Tibial nerve (tissue), 4 donors: ENCODE data around the gene RPN1. TPM values are rescaled to one million over a fixed set of nuclear protein-coding genes. Genes with fewer than 3 reads are reported as not detected.
"Not testable (repeated sequence)": the region's sequence is repeated elsewhere in the genome, so short reads cannot be mapped to it uniquely, and the experiment has no call there.

Experiments
- DNase-seq, 2 donors: peaks; one replicate each; pipeline ENCODE4 v3.0.0-alpha.2; 2019; ENCODE audit warnings: low spot score in 2 of 2
- H3K27ac ChIP-seq, 4 donors: fragments of 200-600 bp; sonication (generic) in 3 of 4; one replicate each; pipeline ENCODE4 v1.5.1; 2017 to 2019; ENCODE audit warnings: mild to moderate bottlenecking in 1 of 4
- H3K27me3 ChIP-seq, 2 donors: fragments of 200-600 bp; sonication (generic) in 1 of 2; one replicate each; pipeline versions ENCODE4 v1.5.1 to v1.6.0; 2017 to 2019
- H3K36me3 ChIP-seq, 3 donors: fragments of 200-600 bp; sonication (generic); one replicate each; pipeline ENCODE4 v1.5.1; 2018 to 2019
- H3K4me1 ChIP-seq, 4 donors: fragments of 200-600 bp; sonication (generic) in 3 of 4; one replicate each; pipeline ENCODE4 v1.5.1; 2017 to 2019
- H3K4me3 ChIP-seq, 4 donors: fragments of 200-600 bp; sonication (generic) in 3 of 4; one replicate each; pipeline ENCODE4 v1.5.1; 2017 to 2019; ENCODE audit warnings: mild to moderate bottlenecking in 1 of 4, moderate library complexity in 1 of 4
- H3K9me3 ChIP-seq, 4 donors: fragments of 200-600 bp; sonication (generic) in 3 of 4; one replicate each; pipeline ENCODE4 v1.5.1; 2017 to 2019
- CTCF ChIP-seq, 5 experiments: fragments of 200-600 bp in 3 of 5; fragments of 450-650 bp in 2 of 5; sonication (generic) in 3 of 5; IDR thresholded peaks; one replicate each; pipeline ENCODE4 v1.5.1; 2016 to 2019; ENCODE audit warnings: antibody characterized with exemption in 5 of 5, mild to moderate bottlenecking in 3 of 5, moderate library complexity in 2 of 5
- EP300 ChIP-seq, 2 donors: sonication (generic); formaldehyde crosslinking; IDR thresholded peaks; one replicate each; pipeline ENCODE4 v1.6.1; 2017; ENCODE audit warnings: antibody characterized with exemption in 2 of 2, mild to moderate bottlenecking in 1 of 2
- POLR2A ChIP-seq, 2 donors: fragments of 450-650 bp; IDR thresholded peaks; one replicate each; pipeline ENCODE4 v1.6.1; 2017; ENCODE audit warnings: antibody characterized with exemption in 2 of 2, mild to moderate bottlenecking in 2 of 2, moderate library complexity in 2 of 2
- WGBS, 2 donors: methylation state at CpG; one replicate each; pipeline ENCODE4 v1.1.5; 2018; 5-methylcytosine and 5-hydroxymethylcytosine counted together
- total RNA-seq, 4 donors: library from RNA; depleted of rRNA; stranded (reverse); fragments of >200 nt; gene quantifications; one replicate each; pipeline ENCODE4 v1.1.0, GENCODE V29; 2016

The RPN1 gene
- total RNA-seq, 4 donors from 2014 or later, result 173 to 255 (median 204) TPM

DNA sequence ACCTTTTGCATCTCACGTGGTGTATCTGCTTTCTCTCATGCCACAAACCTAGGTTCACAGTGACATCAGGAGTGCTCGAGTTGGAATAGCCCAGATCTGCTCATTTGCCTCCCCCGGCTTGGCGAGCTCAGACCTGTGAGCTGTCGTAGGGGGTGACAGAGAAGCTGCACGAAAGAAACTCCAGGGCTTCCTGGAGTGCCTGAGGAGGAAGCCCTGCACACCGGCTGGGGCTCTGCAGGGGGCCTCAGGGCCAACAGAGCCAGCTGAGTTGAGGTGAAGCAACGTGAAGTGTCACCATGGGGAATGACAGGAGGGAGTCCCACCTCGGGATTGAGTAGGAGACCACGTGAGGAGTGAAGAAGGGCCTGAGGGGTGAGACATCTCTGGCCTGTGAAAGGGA lies 62.5 kb downstream of the RPN1 start:
- TF ChIP-seq EP300 (IDR thresholded peaks at IDR 0.05) (no peak), POLR2A (IDR thresholded peaks at IDR 0.05) (no peak), CTCF (IDR thresholded peaks at IDR 0.05) (no peak)
- WGBS, 2 donors, result 74 to 75% methylated on average over 10 of the region's 10 CpGs

GRCh38 chr3:128587391-128587790 lies 63.2 kb downstream of the RPN1 start:
- peaks cover 0 to 11% (median 0%) of the 10 kb centered on the region in 4 donors for H3K9me3 ChIP-seq
- TF ChIP-seq EP300 (IDR thresholded peaks at IDR 0.05), result no peak
- TF ChIP-seq CTCF (IDR thresholded peaks at IDR 0.05), result no peak
- no peak for TF ChIP-seq POLR2A (IDR thresholded peaks at IDR 0.05)
- 84 to 86% methylated on average over 3 of the region's 3 CpGs for WGBS, 2 donors
- no peak overlapping the region for H3K4me3 ChIP-seq
- no peak for DNase-seq
- no peaks in the 10 kb centered on the region for H3K36me3 ChIP-seq
- H3K27me3 ChIP-seq, result no peaks in the 10 kb centered on the region
- H3K27ac ChIP-seq, result no peak overlapping the region
- H3K4me1 ChIP-seq, result peaks cover 0 to 8% (median 0%) of the 10 kb centered on the region in 4 donors

More for the DNA sequence above, 62.5 kb downstream of the RPN1 start:
- no peak for DNase-seq
- no peaks in the 10 kb centered on the region for H3K36me3 ChIP-seq
- H3K9me3 ChIP-seq, result peaks cover 0 to 11% (median 0%) of the 10 kb centered on the region in 4 donors
- H3K4me1 ChIP-seq, result peaks cover 0 to 8% (median 0%) of the 10 kb centered on the region in 4 donors
- H3K4me3 ChIP-seq, result no peak overlapping the region
- H3K27ac ChIP-seq, result no peak overlapping the region
- H3K27me3 ChIP-seq, result no peaks in the 10 kb centered on the region

DNA sequence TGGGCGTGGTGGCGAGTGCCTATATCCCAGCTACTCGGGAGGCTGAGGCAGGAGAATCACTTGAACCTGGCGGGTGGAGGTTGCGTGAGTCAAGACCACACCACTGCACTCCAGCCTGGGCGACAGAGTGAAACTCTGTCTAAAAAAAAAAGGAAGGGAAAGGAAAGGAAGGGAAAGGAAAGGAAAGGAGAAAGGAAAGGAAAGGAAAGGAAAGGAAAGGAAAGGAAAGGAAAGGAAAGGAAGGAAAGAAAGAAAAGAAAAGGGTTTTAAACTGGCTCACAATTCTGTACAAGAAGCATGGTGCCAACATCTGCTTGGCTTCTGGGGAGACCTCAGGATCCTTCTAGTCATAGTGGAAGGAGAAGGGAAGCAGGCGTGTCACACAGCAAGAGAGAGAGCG lies 63.7 kb downstream of the RPN1 start:
- 90 to 94% methylated on average over 8 of the region's 8 CpGs for WGBS, 2 donors
- DNase-seq, H3K4me3 ChIP-seq, H3K27ac ChIP-seq, H3K36me3 ChIP-seq, H3K4me1 ChIP-seq, H3K27me3 ChIP-seq: not testable (repeated sequence)
- H3K9me3 ChIP-seq, result peaks cover 0 to 11% (median 0%) of the 10 kb centered on the region in 4 donors

DNA sequence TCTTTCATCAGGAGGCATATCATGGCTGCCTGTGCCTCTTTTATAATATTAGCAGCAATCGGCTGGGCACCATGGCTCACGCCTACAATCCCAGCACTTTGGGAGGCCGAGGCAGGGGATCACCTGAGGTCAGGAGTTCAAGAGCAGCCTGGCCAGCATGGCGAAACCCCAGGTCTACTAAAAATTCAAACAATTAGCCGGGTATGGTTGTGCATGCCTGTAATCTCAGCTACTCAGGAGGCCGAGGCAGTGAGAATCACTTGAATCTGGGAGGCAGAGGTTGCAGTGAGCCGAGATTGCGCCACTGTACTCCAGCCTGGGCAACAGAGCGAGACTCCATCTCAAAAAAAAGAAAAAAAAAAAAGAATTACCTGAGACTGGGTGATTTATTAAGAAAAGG lies 64.2 kb downstream of the RPN1 start:
- peaks cover 0 to 11% (median 0%) of the 10 kb centered on the region in 4 donors for H3K9me3 ChIP-seq
- H3K27me3 ChIP-seq, H3K4me1 ChIP-seq, H3K36me3 ChIP-seq, H3K4me3 ChIP-seq, DNase-seq, H3K27ac ChIP-seq: not testable (repeated sequence)
- 87 to 89% methylated on average over 8 to 9 of the region's 9 CpGs for WGBS, 2 donors

- H3K27me3 ChIP-seq, result no peaks in the 10 kb centered on the region
- no peaks in the 10 kb centered on the region for H3K36me3 ChIP-seq
- H3K4me1 ChIP-seq, result peaks cover 0 to 8% (median 0%) of the 10 kb centered on the region in 4 donors
- no peak for DNase-seq
- peaks cover 0 to 11% (median 0%) of the 10 kb centered on the region in 4 donors for H3K9me3 ChIP-seq
- no peak overlapping the region for H3K4me3 ChIP-seq
- no peak overlapping the region for H3K27ac ChIP-seq
- 86 to 87% methylated on average over 11 of the region's 11 CpGs for WGBS, 2 donors
- TF ChIP-seq EP300 (IDR thresholded peaks at IDR 0.05) (no peak), CTCF (IDR thresholded peaks at IDR 0.05) (no peak), POLR2A (IDR thresholded peaks at IDR 0.05) (no peak)
These were observed 64.6 kb downstream of the RPN1 start for GRCh38 chr3:128585974-128586373.

- Histone ChIP-seq H3K4me3 (no peak overlapping the region), H3K36me3 (no peaks in the 10 kb centered on the region), H3K27me3 (no peaks in the 10 kb centered on the region), H3K4me1 (peaks cover 0 to 8% (median 0%) of the 10 kb centered on the region in 4 donors), H3K9me3 (peaks cover 0 to 8% (median 0%) of the 10 kb centered on the region in 4 donors), H3K27ac (no peak overlapping the region)
- no peak for DNase-seq
- WGBS, 2 donors, result 68 to 70% methylated on average over 7 of the region's 7 CpGs
- no peak for TF ChIP-seq CTCF (IDR thresholded peaks at IDR 0.05)
- TF ChIP-seq POLR2A (IDR thresholded peaks at IDR 0.05), result no peak
- no peak for TF ChIP-seq EP300 (IDR thresholded peaks at IDR 0.05)
These were observed 65.4 kb downstream of the RPN1 start for GRCh38 chr3:128585189-128585588.
